Stimulated activated CD4-positive, alpha-beta T cell treated with anti-CD3 and anti-CD28 coated beads, Interleukin-4, amount 100 ng/mL, for 48 hours (primary cell): Measurements from ENCODE around the gene RNF121.

Experiments used
- DNase-seq, 2 donors: peaks; one replicate each; pipeline ENCODE4 v3.0.0-alpha.2; 2020; ENCODE audit warnings: low read depth in 2 of 2

The RNF121 gene

GRCh38 chr11:71988050-71988449 lies 59.2 kb downstream of the RNF121 start:
- no peak for DNase-seq

DNA sequence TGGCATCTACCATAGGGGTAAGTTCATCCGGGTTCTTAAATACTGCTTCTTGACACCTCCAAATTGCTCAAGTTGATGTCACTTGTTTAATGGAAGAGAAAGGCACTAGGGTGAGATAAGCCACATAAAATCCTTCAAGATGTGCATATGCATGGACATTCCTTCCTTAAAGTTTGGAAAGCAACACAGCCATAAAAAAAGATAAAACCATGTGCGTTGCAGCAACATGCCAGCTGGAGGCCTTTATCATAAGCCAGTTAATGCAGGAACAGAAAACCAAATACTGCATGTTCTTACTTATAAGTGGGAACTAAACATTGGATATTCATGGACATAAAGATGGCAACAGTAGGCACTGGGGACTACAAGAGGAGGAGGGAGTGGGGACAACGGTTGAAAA lies 61.9 kb downstream of the RNF121 start:
- DNase-seq, result no peak

- DNase-seq, result no peak
Observed at GRCh38 chr11:71991494-71991893, 62.6 kb downstream of the RNF121 start.

GRCh38 chr11:71992136-71992730 lies 63.4 kb downstream of the RNF121 start:
- DNase-seq, result no peak

DNA sequence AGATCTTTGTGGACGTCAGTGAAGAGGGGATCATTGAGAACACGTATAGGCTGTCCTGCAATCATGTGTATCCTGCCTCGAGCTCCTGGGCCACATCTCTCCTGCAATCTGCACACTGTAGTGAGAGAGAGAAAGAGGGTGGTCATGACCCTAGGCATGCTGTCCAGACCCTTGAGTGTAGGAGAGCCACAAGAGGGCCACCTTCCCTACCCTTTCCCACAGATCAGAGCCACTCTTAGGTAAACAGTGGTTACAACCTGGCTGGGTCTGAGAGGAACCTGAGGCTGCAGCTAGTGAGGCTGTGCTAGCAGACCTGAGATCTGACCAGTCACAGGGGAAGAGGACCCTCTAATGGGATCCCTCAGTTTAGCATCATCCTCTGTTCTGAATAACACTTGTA lies 65.9 kb downstream of the RNF121 start:
- no peak for DNase-seq

- no peak for DNase-seq
Observed at GRCh38 chr11:71995726-71996291, 67.0 kb downstream of the RNF121 start.

DNA sequence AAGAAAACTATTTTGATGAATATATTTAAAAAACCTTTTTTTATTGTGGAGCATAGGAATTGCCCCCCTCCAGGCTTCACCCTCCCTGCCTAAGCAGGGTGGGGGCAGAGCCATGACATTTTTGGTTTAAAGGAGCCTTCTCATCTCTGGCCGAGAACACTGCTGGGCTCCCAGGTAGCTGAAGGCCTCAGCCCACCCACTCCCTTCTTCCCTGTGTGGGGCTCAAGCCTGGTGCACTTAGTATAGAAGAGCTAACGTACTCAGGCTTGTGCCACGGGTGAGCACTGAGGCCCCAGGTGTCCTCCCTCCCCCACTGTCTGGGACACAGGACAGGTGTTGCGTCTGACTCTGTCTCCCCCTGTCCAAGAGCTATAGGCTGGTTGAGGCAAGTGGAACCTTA lies 67.7 kb downstream of the RNF121 start:
- DNase-seq, result no peak

- no peak for DNase-seq
Observed at GRCh38 chr11:71996946-71997345, 68.1 kb downstream of the RNF121 start.

DNA sequence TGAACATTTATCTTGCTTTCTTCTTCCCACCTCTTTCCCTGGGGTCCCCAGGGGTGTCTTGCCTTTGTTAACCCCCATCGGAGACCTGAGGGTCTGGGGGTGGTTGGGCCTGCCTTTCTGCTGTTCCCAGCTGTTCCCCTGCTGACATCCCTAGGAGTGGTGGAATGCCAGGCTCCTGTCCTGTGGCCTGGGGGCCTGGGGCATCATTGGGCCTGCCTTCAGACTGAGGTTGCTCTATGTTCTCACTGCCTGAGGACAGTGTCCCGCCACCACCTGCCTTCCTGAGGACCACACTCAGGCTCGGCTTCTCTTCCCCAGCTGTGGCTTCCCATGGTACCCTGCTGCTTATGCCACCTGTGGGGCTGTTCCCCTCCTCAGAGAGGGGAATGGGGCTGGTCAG lies 68.7 kb downstream of the RNF121 start:
- DNase-seq, result no peak

GRCh38 chr11:71998061-71998460 lies 69.2 kb downstream of the RNF121 start:
- DNase-seq, result no peak

- DNase-seq, result no peak
Observed at GRCh38 chr11:71998649-71999310, 69.9 kb downstream of the RNF121 start, which contains the start of gene IL18BP. Gene IL18BP, plus strand, starts transcription at chr11:71998909. Its CDS starts 1,076 bp downstream, at chr11:71999985.

DNA sequence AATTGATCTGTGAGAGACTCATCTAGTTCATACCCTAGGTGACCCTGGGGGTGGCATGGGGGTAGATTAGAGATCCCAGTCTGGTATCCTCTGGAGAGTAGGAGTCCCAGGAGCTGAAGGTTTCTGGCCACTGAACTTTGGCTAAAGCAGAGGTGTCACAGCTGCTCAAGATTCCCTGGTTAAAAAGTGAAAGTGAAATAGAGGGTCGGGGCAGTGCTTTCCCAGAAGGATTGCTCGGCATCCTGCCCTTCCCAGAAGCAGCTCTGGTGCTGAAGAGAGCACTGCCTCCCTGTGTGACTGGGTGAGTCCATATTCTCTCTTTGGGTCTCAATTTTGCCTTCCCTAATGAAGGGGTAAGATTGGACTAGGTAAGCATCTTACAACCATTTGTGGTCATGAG lies 70.5 kb downstream of the RNF121 start:
- no peak for DNase-seq

DNA sequence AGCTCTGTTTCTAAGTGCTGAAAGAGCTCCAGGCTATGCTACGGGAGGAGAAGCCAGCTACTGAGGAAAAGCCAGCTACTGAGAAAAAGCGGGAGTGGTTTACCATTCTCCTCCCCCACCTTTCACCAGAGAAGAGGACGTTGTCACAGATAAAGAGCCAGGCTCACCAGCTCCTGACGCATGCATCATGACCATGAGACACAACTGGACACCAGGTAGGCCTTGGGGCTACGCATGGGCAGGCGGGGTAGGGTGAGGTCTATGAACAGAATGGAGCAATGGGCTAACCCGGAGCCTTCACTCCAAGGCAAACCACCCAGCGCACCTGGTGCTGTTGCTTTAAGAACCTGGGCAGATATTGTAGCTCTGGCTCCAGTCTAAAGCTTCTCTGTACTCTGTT lies 71.0 kb downstream of the RNF121 start:
- DNase-seq, result no peak

DNA sequence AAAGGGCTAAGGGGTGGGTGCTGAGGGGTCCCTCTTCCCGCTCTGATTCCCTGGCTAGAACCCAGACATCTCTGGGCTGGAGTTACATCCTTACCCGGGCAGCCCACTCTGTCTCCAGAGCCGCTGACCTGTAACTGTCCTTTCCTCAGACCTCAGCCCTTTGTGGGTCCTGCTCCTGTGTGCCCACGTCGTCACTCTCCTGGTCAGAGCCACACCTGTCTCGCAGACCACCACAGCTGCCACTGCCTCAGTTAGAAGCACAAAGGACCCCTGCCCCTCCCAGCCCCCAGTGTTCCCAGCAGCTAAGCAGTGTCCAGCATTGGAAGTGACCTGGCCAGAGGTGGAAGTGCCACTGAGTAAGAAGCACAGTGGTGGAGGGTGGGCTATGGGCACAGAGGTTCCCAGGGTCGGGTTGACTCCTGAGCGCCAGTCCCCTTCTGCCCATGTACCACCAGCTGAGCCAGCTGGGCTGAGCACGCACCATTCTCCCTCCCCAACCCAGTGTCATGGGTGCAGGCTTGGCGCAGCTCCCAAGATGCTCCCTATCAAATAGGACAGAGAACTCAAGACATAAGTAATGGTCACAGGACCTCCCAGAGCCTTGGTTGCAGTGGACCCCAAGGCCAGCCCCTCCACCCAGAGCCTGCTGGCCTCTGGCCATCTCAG lies 71.5 kb downstream of the RNF121 start:
- DNase-seq, result no peak

GRCh38 chr11:72001285-72001684 lies 72.4 kb downstream of the RNF121 start:
- no peak for DNase-seq

GRCh38 chr11:72001834-72002591 lies 73.2 kb downstream of the RNF121 start:
- no peak for DNase-seq

DNA sequence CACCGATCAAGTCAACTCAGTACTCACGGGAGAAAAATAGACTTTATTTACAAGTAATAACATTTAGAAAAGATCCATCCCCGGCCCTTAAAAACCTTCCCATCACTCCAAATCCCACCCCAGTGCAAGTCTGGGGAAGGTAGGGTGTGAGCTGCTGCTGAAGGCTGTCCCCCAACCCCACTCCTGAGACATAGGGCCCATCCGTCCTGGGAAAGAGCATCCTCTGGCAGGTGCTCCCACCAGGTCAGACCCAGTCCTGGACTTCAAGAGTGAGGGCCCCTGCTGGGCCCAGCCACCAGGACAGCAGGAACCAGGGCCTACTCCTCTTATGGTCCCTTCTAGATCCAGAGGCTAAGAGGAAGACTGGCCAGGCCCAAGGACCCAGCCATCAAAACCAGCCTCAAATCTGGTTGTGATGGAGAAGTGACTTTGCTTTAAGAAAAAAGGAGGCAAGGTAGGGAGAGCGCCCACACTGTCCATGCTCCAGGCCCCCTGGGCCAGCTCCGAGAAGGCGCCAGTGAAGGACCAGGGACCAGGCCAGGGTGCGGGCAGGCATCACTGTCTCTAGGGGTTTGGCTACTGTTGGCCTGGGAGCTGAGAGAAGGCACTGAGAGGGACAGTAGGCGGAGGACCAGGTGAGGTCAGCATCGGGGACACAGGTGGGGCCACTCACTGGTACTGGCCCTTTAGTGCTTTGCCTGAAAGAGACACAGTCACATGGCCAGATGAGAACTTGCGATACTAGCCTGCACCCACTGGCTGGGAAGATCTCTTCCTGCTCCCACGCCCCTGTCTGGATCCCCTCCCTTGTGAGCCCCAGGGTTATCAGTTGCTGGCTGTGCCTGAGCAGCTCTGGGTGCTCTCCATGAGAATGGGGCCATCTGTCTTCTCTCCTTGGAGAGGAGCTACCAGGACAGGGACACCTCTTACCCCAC lies 74.3 kb downstream of the RNF121 start:
- DNase-seq, result no peak

DNA sequence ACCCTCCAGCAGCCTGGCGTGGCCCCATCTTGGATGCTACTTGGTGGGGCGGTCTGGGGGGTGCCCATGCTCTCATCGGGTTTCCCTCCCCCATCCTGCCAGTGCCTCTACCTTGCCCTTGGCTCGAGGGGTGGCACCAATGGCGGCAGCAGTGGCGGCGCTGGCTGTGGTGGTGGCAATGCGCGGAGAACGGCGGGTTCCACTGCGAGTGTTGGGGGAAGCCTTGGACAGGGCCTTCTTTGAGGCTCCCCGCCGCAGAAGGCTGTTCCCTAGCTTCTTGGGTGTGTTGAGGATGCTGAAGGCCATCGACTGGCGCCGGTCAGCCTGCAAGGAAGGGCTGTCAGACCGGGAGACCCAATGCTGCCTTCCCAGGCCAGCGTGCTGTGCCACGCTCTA lies 74.9 kb downstream of the RNF121 start:
- no peak for DNase-seq

GRCh38 chr11:72004515-72005346 lies 75.9 kb downstream of the RNF121 start:
- no peak for DNase-seq
